ENCODE measurements around the gene C3orf85.

GRCh38 chr3:109152320-109152719 lies 15.8 kb downstream of the C3orf85 start:
- TF ChIP-seq, protein P1, sequence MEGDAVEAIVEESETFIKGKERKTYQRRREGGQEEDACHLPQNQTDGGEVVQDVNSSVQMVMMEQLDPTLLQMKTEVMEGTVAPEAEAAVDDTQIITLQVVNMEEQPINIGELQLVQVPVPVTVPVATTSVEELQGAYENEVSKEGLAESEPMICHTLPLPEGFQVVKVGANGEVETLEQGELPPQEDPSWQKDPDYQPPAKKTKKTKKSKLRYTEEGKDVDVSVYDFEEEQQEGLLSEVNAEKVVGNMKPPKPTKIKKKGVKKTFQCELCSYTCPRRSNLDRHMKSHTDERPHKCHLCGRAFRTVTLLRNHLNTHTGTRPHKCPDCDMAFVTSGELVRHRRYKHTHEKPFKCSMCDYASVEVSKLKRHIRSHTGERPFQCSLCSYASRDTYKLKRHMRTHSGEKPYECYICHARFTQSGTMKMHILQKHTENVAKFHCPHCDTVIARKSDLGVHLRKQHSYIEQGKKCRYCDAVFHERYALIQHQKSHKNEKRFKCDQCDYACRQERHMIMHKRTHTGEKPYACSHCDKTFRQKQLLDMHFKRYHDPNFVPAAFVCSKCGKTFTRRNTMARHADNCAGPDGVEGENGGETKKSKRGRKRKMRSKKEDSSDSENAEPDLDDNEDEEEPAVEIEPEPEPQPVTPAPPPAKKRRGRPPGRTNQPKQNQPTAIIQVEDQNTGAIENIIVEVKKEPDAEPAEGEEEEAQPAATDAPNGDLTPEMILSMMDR (IDR thresholded peaks at IDR 0.05) = no peak
- TF ChIP-seq POLR2A (IDR thresholded peaks at IDR 0.05) = no peak

All from uterus (tissue), 2 donors.